GM18868 (cell line): ENCODE measurements around the gene REEP6.
"Not testable (repeated sequence)": the region's sequence is repeated elsewhere in the genome, so short reads cannot be mapped to it uniquely, and the experiment has no call there.

Experiments
- ATAC-seq: cut with Tn5 transposase; IDR thresholded peaks from one replicate; pipeline ENCODE4 v1.9.1; 2021; ENCODE audit warnings: mild to moderate bottlenecking, moderate library complexity; ENCODE audit not compliant: unreplicated experiment

REEP6 gene

DNA sequence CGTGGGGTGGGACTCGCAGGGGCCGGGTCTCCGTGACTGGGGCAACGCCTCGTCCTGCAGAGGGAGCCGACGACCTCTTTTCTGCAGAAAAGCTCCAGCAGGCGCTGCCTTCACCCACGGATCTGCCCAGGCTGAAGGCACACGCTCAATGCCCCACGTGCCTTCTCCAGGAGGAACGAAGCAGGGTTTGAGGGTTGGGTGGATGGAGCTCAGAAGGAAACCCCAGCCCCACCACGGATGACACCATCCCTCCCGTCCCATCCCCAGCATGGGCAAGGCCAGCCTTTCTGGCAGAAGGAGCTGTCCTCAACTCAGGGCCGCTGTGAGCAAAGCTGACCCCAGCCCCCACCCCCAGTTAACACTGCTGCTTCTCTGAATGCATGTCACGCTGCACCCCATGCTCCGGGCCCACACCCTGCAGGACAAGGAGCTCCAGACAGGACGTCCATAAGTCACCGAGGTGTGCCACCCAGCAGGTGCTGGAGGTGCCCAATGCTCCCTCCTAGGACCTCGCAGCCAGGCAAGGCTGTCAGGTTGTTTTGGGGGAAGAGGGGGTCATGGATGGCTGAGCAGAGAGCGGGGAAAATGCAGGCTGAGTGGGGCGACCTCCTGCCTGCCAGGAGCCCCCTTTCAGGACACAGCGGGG, 19.3 kb upstream of the REEP6 start:
- ATAC-seq = no peak

DNA sequence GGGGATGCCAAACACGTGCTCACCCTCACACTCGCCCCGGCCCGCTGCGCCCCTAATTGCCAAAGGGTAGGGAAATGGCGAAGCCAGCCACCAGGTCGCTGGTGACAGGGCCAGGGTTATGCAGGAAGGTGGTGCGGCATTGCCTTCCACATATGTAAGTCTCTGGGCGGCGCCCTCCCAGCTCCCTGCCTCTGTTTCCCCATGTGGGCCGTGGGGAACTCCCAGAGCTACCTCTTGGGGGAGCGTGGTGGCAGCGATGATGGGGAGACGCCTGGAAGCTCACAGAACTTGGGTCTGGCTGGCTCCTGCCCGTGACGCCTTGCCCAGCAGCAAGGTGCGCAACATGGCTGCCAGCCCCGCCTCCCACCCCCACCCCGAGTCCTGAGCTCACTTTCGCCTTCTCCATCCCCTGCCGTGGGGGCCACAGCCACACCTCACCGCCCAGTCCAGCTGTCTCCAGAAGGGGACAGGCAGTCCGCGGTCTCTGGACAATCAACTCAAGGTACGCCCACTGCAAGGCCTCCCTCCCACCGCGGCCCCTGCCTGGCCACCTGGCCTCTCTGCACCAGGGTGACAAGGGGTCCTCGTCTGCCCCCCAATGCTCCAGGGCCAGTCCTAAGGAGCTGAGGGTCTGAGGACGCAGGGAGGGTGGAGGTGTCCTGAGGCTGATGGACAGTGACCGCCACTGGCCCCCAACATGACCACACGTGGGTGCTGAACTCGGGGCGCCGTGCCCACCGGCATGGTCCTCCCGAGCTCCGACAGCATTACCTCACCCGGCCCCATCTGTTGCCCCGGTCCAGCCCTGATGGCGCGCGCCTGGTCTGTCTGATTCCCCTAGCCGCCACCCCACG, 18.5 kb upstream of the REEP6 start:
- ATAC-seq = no peak

DNA sequence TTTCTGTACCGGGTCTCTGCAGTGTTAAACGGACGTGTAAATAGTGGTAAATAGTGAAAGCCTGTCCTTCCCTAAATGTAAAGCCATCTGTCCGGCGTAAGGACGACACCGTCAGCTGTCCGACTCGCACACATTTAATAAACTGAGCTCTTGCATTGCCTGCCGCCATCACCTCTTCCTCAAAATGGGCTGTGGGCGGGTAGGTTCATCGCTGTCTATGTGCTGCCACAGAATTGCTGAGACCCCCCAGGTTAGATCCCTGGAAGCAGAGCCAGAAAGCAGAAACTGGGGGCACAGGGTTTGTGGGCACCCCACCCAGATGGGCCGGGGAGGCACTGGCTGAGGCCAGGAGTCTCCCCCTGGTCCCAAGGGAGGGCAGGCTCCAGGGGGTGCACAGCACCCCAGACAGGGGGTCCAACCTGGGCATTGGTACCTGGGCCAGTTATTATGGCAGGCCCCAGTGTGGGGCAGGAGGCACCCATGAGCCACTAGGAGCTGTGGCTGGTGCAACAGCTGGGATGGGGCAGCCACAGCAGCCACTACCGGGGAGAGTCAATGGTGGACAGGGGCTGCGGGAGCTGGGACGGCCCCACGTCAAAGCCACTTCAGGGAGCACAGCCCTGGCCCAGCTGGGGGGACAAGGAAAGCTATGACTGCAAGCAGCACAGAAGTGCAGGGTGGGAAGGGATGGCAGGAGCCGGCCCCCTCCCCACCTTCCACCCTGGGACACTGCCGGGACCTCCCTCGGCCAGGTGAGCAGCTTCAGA, 17.7 kb upstream of the REEP6 start:
- ATAC-seq = no peak

DNA sequence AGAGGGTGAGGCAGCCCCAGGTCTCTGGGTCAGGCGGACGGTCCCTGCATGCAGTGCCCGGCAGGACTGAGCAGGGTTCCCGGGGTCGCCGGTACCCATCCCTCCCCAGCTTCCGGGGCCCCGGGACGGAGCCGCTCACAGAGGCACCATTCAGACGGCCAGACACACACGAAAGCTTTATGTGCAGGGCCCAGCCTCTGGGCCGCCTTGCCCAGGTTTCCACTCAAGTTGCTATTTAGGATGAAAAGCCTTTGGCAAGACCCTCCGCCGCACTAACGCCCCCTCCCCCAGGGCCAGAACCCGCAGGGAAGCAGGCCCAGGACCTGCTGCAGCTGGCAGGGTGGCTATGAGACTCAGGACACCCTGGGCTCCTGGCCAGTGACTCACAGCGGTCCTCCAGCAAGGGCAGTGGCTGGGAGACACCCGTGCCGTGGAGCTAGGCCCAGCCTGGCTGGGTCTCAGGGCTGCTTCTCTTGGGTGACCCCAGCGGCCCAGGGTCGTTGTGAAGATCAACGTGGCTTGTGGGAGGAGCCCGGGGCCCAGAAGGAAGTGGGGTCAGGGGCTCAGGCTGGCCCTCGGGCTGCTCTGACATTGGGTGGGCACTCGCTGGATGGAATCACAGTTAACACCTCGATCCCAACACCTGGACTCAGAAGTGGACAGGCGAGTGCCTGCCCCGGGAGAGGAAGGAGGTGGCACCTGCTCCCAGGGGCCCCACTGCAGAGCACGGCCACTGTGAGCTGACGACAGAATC, 16.8 kb upstream of the REEP6 start:
- no peak for ATAC-seq

DNA sequence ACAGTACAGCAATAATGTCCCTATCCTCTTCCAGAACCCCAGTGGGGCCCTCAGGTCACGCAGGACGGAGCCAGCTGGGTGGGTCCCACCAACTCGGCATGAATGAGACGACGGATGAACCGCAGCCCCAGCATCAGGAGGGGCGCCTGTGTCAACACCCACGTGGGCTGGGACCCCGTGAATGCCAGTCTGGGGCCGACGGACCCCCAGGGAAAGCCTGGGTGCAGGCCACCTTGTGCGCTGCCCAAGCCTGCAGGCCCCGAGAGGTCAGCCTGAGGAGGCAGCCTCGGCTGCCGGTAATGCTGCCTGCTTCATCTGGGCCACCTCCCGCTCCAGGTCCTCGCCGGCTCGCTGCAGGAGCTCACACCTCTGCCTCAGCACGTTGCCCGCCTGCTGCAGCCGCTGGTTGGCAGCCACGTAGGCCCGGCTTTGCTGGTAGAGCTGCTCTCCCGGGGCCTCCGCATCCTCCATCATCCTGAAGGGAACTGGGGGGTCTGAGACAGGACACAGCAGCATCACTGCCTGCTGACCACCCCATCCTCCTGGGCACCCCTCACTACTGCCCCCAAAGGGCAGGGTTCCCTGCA, 16.1 kb upstream of the REEP6 start:
- ATAC-seq = no peak

DNA sequence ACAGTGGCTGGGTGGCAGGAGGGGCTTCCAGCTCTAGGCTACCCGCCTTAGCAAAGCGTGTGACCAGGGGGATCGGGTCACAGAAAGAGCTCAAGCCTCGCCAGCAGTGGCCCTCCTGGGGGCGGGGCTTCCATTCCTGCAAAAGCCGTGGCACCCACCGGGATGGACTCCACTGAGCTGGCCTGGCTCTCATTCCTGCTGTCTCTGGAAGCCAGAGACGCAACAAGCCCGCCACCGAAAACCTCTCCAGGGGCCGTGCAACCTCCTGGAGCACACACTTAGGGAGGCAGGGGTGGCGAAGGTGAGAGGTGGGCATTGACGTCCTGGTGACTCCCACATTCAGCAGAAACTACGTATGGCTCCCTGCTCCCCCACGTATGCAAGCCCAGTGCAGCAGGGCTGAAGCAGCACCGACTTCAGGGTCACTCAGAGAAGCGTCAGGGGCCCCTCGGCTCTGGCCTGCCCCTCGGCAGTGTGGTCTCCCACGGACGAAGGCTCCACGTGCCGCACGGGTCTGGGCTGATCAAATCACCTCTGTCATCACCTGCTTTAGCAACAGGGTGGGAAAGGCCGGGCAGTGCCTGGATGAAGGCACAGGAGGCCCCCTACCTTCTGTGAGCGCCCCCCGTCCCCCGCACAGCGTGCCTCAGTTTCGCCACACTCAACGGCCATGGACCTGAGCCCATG, 15.1 kb upstream of the REEP6 start:
- ATAC-seq = no peak

DNA sequence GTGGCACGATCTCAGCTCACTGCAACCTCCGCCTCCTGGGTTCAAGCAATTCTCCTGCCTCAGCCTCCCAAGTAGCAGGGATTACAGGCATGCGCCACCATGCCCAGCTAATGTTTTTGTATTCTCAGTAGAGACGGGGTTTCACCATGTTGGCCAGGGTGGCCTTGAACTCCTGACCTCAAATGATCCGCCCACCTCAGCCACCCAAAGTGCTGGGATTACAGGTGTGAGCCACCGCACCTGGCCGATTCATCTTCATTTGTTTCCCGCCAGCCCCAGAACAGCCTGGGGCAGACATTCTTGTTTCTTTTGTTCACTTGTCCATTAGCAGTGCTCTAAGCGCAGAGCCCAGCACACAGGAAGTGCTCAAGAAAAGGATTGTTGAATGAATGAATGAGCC, 13.9 kb upstream of the REEP6 start:
- not testable (repeated sequence) for ATAC-seq

DNA sequence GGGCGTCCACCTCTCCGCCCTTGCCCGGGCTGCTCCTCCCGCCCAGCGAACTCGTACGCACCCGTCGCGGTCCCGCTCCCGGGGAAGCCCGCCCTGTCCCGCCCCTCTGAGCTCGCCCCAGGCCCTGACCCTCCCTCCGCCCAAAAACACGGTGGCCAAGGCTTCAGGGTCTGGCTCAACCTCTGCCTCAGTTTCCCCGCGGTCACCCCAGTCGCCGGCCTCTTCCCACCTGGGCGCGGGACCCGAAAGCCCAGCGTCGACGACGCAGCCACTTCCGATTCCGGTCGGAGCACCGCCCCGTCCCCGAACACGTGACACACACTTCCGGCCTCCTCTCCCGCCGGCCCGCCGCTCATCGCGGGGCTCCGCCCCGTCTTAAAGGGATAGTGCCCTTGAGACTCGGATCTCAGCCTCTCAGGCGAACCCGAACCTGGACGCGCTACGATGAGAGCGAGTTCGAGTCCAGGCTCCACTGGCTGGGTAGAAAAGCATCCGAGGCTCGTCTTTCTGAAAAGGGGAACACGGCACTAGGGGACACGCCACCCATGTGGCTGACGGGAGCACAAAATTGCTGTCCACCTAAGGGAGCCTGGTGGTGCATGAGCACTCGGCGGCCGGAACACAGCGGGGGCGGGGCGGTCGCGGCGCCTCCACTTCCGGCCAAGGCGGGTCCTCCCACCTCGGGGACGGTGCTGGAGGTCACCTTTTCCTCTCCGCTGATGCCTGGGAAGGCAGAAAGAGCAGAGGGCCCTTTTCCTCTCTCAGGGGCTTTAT, 11.9 kb upstream of the REEP6 start, which contains the start of gene C19orf25:
C19orf25 (minus strand) TSS at position 282 of the 774 bp plus-strand sequence. CDS start 312 bp downstream, outside the sequence.
- ATAC-seq = peak; percentile 89

DNA sequence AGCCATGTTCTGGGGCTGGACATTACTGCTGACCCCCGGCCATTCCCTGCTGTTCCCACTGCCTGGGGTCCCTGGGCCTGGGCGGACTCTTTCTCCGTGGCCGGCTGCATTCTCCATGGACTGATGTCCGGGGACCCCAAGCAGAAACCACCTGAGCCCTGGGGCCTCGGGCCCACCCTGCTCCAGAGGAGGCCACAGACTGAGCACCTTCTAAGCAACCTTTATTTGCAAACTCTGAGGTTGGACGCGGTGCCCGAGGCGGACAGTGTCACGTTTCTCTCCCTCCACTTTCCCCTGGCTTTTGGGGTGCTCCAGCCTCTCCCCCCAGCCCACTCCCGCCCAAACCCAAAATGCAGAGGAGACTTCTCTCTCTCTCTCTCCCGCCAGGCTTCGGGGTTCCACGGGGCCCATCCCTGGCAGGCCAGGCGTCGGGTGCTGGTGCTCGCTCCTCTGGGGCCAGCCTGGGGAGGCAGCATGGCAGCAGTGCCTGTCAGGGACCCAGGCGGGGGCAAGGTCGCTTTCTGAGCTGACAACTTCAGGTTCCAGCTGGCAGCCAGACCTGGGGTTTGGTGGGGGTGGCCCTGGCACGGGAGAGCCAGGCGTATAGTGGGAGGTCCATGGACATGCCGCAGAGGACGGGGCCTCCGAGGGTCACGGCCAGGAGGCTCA, 9.6 kb upstream of the REEP6 start:
- ATAC-seq = no peak

DNA sequence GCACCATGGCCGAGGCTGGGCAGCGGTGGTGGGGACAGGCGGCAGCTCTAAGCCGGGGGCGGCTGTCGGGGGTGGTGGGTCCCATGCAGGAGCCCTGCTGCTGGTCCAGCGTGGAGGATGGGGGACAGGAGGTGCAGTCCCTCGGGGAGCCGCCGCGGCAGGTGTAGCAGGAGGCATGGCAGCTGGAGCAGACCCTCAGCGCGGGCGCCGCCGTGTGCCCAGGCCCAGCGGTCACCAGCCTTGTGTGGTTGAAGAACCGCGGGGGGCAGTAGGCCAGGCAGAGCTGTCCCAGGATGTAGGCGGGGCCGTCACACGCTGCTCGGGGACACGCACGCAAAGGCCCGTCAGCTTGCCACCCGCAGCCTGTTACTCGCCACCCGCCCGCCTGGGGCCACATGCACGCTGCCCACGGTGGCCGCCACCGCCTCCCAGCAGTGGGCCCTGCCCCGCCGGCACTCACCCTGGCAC, 9.1 kb upstream of the REEP6 start:
- no peak for ATAC-seq

DNA sequence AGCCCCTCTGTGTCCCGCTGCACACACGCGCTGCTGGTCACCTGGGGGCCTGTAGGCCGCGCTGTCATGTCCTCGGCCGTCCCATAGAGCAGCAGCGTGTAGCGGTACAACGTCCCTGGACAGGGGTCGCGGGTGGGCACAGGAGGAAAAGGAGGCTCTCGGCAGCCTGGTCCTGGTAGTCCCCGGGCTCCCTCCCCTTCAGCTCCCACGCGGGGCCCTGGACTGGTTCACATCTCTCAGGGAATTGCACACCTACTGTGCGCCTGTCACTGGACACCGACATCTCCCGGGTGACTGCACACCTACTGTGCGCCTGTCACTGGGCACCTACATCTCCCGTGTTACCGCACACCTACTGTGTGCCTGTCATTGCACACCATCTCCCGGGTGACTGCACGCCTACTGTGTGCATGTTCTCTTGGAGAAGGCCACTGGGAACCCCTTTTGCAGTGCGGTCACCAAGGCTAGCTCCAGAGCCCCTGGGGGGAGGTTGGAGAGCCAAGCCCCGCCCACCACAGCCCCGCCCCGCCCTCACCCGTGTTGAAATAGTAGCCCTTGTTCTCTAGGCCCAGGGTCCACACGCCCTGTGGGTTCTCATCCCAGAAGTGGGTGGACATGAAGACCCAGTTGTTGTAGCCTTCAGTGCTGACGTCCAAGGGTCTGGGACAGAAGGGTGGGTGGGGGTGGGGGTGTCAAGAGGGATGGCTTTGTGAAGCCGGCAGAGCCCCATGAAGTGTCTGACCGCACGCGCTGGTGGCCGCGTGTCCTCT, 8.4 kb upstream of the REEP6 start:
- ATAC-seq = no peak

DNA sequence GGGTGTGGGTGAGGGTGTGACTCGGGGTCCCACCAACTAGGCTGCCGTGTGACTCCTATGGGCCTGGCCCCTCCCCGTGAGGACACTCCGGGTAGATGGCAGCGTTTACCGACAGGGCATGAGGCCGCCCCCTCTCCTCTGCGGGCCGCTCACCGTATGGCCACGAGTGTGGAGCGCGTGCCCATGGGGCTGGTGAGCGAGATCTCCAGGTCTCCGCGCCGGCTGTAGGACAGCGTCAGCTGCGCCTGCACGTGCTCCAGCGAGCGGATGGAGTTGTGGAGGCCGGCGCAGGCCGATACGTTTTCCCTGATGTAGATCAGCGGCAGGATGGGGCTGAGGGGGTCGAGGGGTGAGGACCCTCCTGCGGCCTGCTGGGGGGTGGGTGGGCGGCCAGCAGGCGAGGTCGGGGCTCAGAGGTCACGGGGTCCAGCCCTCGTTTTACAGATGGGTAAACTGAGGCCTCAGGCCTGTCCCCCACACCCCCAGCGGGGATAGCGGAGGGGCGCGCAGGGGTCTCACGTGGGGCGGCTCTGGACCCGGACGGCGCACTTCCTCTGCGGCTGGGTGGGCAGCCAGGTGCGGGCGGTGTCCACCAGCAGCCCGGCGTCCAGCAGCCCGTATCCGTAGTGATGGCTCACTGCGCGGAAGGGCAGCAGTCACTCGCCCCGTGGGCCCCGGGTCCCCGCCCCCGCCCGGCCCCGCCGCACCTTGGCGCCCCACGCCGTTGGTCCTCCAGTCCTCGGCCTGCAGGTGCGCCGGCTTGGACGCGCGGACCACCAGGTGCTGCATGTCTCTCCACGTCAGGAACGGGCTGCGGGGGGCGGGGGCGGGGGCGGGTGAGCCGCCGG, 7.6 kb upstream of the REEP6 start:
- ATAC-seq = no peak

DNA sequence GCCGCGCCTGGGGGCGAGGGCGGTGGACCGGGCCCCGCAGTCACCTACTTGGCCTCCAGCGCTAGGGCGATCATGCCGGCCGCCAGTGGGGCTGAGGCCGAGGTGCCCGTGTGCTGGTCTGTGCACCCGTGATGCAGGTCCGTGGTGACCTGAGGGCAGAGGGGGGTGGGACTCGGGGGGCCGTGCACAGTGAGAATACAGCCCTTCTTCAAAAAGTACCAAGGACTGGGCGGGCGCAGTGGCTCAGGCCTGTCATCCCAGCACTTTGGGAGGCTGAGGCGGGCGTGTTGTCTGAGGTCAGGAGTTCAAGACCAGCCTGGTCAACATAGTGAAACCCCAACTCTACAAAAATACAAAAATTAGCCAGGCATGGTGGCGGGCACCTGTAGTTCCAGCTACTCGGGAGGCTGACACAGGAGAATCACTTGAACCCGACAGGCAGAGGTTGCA, 7.0 kb upstream of the REEP6 start:
- ATAC-seq = no peak

DNA sequence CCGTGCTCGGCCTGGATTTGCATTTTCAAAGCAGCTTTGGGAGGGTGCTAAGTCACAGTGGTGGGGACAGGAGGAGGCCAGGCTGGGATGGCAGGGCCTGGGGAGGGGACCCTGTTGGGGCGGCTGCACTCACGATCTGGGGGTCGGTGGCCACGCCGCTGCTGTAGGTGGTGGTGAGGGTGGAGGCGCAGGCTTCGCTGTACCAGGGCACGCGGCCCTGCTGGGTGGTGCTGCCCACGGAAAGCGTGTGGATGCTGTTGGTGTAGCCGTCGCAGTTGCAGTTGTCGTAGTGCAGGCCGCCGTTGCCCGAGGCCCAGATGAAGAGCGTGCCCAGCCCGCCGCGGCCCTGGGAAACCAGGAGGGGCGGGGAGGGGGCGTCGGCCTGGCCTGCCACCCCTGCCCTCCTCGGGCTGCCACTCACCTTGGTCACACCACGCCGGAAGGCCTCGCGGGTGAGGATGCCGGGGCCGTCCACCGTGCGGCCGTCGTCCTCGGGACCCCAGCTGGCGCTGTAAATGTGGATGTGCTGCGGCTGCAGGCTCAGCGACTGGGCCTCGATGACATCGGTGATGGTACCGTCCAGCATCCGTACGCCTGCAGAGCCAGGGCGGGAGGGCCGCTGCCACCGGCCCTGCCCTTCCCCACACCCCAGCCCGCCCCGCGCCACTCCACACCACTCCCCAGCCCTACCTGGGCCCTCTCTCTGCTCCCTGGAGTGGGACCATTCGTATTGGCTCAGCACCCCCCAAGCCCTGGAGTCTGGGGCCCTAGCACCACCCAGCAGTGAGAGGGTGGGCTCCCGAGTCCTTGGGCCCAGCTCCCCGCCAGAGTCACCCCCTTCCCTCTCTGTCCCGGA, 4.0 kb upstream of the REEP6 start:
- no peak for ATAC-seq

DNA sequence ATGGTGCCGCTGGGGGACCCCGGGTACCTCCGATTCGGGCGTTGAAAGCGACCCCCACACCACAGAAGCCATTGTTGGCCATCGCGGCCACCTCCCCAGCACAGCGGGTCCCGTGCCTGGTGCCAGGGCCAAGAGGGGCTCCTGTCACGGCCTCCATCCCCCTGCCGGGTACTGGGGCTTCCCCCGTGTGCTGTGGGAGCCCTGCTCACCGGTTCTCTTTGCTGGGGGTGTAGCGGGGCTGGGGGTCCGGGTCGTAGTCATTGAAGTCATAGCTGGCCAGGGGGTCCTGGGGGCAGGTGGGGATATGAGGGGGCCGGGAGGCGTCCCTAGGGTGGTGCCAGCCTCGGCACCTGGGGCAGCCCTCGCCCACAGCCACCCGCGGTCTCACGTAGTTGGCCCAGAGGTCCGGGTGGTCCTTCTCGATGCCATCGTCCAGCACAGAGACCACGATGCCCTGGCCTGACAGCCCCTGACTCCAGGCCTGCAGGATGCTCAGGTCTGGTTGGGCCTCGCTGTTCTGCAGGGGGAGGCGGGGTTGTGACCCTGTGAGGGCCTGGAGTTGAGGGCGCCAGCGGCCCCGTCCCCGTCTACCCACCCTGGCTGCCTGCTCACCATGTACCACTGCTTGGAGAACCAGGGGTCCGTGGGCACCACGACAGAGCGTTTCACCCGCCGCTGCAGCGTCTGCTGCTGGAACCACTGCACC, 3.3 kb upstream of the REEP6 start:
- ATAC-seq = no peak
